A673 (cell line): ENCODE measurements around the gene HPDL. TPM values are rescaled to one million over a fixed set of nuclear protein-coding genes. Genes with fewer than 3 reads are reported as not detected.

Experiments used
- BruUV-seq: library from RNA; stranded (reverse); fragments of 400-500 nt; replicated peaks from 2 replicates; lab custom pipeline; 2021; lab: Mats Ljungman, UMichigan
- CTCF ChIA-PET: fragments of 300-600 bp; sonication (Branson Sonifier 250); formaldehyde crosslinking; loops from one replicate; lab custom pipeline; 2022; ENCODE audit warnings: antibody characterized with exemption; lab: Charles Lee
- POLR2A ChIA-PET: fragments of 300-600 bp; sonication (Branson Sonifier 250); formaldehyde crosslinking; loops from one replicate; lab custom pipeline; 2022; ENCODE audit warnings: antibody characterized with exemption; ENCODE audit not compliant: low non-redundant PET; lab: Charles Lee
- DNase-seq: peaks from one replicate; pipeline ENCODE4 v3.0.0-alpha.2; 2015; ENCODE audit warnings: low spot score
- H3K27ac ChIP-seq: fragments of 200-600 bp; sonication (generic); 2 replicates; pipeline ENCODE4 v1.5.1; 2016; ENCODE audit warnings: mixed run types, low read depth, mild to moderate bottlenecking, mixed read lengths, antibody characterized with exemption, low read length; ENCODE audit not compliant: poor library complexity, severe bottlenecking
- H3K27me3 ChIP-seq: fragments of 200-600 bp; sonication (generic); replicated peaks from 2 replicates; pipeline ENCODE4 v1.6.1; 2017; ENCODE audit warnings: mixed run types, low read depth, mild to moderate bottlenecking, mixed read lengths, antibody characterized with exemption, low read length; ENCODE audit not compliant: insufficient read depth, poor library complexity
- H3K36me3 ChIP-seq: fragments of 200-600 bp; sonication (generic); 2 replicates; pipeline ENCODE4 v1.6.1; 2016; ENCODE audit warnings: mixed run types, mild to moderate bottlenecking, mixed read lengths, antibody characterized with exemption, low read length; ENCODE audit not compliant: insufficient read depth, poor library complexity, severe bottlenecking
- H3K4me1 ChIP-seq: fragments of 200-600 bp; sonication (generic); 2 replicates; pipeline ENCODE4 v1.6.1; 2017; ENCODE audit warnings: mixed run types, mild to moderate bottlenecking, mixed read lengths, antibody characterized with exemption, low read length; ENCODE audit not compliant: insufficient read depth, poor library complexity, severe bottlenecking
- H3K4me3 ChIP-seq: fragments of 200-600 bp; sonication (generic); 2 replicates; pipeline ENCODE4 v1.5.1; 2016; ENCODE audit warnings: low read depth, mixed run types, mild to moderate bottlenecking, mixed read lengths, low read length; ENCODE audit not compliant: poor library complexity, severe bottlenecking
- H3K9me3 ChIP-seq: fragments of 200-600 bp; sonication (generic); 2 replicates; pipeline ENCODE4 v1.6.1; 2016; ENCODE audit warnings: mixed run types, low read depth, mild to moderate bottlenecking, mixed read lengths, antibody characterized with exemption, low read length; ENCODE audit not compliant: poor library complexity, severe bottlenecking
- EZH2 ChIP-seq: fragments of 200-600 bp; sonication (generic); IDR thresholded peaks from 2 replicates; pipeline ENCODE4 v1.6.1; 2017; ENCODE audit warnings: borderline replicate concordance, low read depth, mild to moderate bottlenecking, mixed read lengths, antibody characterized with exemption, low read length; ENCODE audit not compliant: poor library complexity, severe bottlenecking
- intact Hi-C: fragments of 100-400 bp; cut with micrococcal nuclease; formaldehyde crosslinking; loops from one replicate; pipeline ENCODE4 v1.10.0; 2022; ENCODE audit not compliant: unreplicated experiment
- total RNA-seq: library from RNA; stranded (reverse); gene quantifications from 2 replicates; pipeline ENCODE4 v1.2.3, GENCODE V29; 2021
- TF ChIP-seq, protein P1 (sequence below): fragments of 300-800, 200-600 bp; sonication (generic); conservative IDR thresholded peaks from 2 replicates; pipeline ENCODE4 v1.5.1; 2017; ENCODE audit warnings: low read depth, mild to moderate bottlenecking, antibody characterized with exemption, low read length, moderate library complexity, mixed read lengths

The HPDL gene
- total RNA-seq, 1 experiment from 2014 or later = 7.3 TPM

DNA sequence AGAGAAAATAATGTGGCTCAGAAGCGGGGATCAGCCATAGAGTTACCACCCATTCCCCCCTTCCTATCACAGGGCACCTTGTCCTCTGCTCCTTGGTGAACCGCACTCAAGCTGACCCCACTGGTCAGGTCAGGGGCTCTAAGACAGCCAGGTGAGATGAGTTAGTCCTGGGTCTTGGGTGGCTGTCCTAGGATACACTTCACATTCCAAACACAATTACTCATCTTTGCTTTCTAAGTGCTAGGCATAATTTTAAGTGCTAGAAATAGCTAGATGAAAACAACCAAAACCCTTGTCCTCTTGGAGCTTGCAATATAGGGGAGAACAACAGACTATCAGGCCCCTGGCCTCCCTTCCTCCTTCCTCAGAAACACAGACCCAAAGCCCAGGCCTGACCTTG, 21.3 kb downstream of the HPDL start:
- no peaks in the 10 kb centered on the region for H3K4me1 ChIP-seq
- no peak for TF ChIP-seq EZH2
- TF ChIP-seq, protein P1, sequence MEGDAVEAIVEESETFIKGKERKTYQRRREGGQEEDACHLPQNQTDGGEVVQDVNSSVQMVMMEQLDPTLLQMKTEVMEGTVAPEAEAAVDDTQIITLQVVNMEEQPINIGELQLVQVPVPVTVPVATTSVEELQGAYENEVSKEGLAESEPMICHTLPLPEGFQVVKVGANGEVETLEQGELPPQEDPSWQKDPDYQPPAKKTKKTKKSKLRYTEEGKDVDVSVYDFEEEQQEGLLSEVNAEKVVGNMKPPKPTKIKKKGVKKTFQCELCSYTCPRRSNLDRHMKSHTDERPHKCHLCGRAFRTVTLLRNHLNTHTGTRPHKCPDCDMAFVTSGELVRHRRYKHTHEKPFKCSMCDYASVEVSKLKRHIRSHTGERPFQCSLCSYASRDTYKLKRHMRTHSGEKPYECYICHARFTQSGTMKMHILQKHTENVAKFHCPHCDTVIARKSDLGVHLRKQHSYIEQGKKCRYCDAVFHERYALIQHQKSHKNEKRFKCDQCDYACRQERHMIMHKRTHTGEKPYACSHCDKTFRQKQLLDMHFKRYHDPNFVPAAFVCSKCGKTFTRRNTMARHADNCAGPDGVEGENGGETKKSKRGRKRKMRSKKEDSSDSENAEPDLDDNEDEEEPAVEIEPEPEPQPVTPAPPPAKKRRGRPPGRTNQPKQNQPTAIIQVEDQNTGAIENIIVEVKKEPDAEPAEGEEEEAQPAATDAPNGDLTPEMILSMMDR = no peak
- H3K9me3 ChIP-seq = no peaks in the 10 kb centered on the region
- intact Hi-C loops = no loop called here
- ChIA-PET CTCF (no interaction called here), POLR2A (no interaction called here)
- BruUV-seq = no TSS peak
- no peak overlapping the region for H3K27ac ChIP-seq
- peaks cover 16% of the 10 kb centered on the region for H3K36me3 ChIP-seq
- DNase-seq = no peak
- H3K27me3 ChIP-seq = no peaks in the 10 kb centered on the region
- H3K4me3 ChIP-seq = no peak overlapping the region

DNA sequence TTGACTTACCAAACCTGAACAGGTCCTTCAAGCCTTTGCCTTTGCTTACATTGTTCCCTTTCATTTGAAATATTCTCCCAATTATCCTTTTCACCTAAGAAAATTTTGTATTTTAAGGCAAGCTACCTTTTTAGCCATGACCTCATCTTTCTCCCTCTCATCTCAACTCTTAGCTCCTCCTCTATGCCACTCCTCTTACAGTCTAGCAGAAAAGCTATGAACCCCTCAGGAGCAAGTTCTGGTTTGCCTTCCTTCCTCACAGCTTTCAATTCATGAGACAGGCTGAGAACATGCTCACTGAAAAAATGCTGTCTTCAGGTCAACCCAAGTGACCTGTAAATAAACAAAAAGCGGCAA, 21.9 kb downstream of the HPDL start:
- no peaks in the 10 kb centered on the region for H3K4me1 ChIP-seq
- H3K4me3 ChIP-seq = no peak overlapping the region
- H3K9me3 ChIP-seq = no peaks in the 10 kb centered on the region
- ChIA-PET POLR2A (no interaction called here), CTCF (no interaction called here)
- DNase-seq = no peak
- TF ChIP-seq, protein P1 = no peak
- TF ChIP-seq EZH2 = no peak
- H3K27ac ChIP-seq = no peak overlapping the region
- no TSS peak for BruUV-seq
- intact Hi-C loops = no loop called here
- H3K36me3 ChIP-seq = peaks cover 11% of the 10 kb centered on the region
- no peaks in the 10 kb centered on the region for H3K27me3 ChIP-seq

GRCh38 chr1:45348966-45349677, 22.4 kb downstream of the HPDL start:
- Histone ChIP-seq H3K27me3 (no peaks in the 10 kb centered on the region), H3K27ac (no peak overlapping the region), H3K4me3 (no peak overlapping the region), H3K4me1 (no peaks in the 10 kb centered on the region), H3K9me3 (no peaks in the 10 kb centered on the region), H3K36me3 (peaks cover 5% of the 10 kb centered on the region)
- TF ChIP-seq, protein P1 = no peak
- TF ChIP-seq EZH2 = no peak
- ChIA-PET CTCF (no interaction called here), POLR2A (no interaction called here)
- intact Hi-C loops = no loop called here
- DNase-seq = no peak
- no TSS peak for BruUV-seq
